ENCODE measurements around the gene TMC7.

The TMC7 gene

DNA sequence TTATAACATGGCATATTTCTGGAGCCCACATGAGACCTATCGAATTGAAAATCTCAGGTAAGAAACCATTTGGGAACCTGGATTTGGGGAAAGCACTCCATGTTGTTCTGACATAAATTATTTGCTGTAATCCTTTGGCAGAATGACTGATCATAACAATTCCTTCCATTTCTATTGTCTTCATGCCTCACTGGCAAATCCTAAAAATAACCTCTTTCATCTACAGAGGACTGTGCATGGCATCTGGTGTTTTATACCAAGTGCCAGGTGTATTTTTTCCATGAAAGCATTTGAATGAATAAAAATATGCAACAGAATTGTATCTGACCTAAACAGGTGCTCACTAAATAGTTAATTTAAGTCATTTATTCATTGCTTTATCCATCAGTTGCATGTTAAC is 50.0 kb downstream of the TMC7 start:
- DNase-seq: no peak

DNA sequence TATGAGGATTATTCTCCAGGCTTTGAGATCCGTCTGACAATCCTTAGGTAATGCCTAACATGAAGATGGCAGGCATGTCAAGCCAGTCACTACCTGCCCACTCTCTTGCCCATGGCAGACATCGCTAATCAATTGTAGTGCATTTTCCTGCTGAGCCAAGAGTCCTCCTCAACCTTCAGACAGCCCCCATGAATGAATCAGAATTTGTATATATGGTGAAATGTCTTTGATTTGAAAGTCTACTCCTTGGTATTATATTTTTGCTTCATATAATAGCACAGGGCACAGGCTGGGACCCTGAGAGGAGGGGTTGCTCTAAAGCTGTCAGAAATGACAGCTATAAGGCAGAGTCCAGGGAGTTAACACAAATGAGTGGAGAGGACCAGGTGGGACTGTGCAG is 56.7 kb downstream of the TMC7 start:
- DNase-seq: no peak

DNA sequence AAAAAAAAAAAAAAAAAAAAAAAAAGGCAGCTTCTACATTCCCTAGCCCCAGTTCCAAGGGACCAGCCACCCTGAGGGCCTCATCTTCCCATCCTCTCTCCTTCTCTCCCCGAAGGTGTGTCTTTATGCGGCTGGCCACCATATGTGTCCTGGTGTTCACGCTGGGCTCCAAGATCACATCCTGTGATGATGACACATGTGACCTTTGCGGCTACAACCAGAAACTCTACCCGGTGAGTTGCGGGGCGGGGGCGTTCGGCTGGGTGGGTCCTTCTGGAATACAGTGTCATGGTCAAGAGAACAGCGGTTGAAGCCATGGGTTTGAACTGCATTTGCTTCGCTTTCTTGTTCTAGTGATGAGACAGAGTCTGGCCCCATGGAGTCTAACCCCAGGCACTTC is 61.0 kb downstream of the TMC7 start:
- DNase-seq: no peak

DNA sequence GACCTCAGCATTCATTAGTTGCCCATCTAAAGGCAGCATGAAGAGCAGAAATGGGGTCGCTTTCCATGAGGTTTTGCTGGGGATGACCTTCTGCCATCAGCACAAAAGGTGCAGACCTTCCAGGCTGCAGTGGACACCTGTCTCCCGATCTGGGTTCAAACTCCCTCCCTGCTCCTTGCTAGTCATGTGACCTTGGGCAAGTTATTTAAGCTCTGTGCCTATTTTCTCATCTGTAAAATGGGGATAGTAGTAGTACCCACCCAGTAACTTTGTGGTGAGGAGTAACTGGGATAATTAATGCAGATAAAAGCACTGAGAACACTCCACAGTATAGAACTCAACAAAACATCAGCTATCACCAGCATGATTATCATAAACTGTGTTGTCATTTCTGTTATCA is 62.3 kb downstream of the TMC7 start:
- no peak for DNase-seq

DNA sequence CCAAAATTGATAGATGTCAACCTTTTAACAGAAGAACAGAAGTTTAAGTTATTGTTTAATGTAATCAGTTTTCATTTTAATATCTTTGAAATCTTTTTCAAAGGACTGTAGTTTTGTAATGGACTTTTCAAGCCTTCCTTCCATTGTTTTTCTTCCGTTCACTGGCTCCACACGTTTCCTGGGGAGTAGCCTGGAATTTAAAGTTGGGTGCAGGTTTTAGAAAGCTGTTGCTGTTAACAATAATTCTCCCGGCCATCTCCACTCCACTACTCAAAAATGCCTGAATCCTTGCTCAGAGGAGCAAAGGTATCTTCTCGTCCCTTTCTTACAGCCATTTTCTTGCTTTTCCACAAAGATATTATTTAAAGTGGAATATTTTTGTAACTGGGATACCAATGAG is 79.0 kb downstream of the TMC7 start:
- no peak for DNase-seq

DNA sequence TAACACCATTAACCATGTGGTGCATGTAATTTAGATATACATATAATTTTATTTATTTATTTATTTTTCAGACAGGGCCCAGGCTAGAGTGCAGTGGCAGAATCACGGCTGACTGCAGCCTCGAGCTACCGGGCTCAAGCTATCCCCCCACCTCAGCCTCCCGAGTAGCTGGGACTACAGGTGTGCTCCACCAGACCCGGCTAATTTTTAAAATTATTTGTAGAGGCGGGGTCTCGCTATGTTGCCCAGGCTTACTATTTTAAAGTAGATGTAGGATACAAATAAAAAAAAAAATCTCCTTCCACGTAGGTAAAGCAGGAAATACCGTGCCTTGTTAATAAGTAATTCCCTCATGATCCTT is 83.2 kb downstream of the TMC7 start:
- no peak for DNase-seq

DNA sequence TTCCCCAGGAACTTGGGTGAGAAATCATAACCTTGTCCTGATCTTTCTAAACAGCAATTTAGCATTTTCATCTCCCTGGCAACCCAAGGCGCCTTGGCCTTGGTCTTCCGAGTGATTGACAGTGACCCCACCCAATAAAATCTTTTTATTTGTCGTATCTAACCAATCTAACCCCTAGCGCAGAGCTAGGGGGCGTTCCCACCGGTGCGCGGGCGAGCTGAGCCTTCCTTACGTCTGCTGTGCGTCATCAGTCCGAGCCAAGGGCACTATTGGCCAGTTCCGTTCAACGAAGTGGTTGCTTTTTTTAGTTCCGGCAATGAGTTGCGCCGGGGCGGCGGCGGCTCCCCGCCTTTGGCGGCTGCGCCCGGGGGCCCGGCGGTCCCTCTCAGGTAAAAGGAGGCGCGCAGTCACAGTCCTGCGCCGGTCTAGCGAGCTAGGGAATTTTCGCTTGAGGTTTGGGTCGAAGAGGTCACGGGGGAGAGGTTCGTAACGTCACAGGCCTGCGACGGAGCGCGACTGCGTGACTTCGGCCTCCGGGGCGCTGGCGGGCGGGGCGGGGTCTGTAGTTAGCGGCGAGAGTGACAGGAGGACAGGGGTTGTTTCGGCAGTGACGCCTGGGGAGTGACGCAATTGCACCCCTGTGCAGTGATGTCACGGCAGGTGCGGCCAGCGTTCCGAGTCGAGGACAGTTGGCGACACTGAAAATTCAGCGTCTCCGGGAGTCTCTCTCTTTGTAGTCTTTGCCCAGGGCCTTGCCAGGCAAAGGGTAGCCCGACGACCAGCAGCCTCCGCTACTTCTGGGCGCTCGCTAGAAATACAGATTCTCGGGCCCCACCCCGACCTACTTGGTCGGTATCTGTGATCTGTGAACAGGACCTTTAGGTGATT is 83.9 kb downstream of the TMC7 start, which contains the start of gene COQ7:
Gene COQ7 (plus strand): TSS at position 266 of the 888 bp plus-strand sequence. CDS start 51 bp downstream, at position 317.
- DNase-seq: peak; percentile 99

DNA sequence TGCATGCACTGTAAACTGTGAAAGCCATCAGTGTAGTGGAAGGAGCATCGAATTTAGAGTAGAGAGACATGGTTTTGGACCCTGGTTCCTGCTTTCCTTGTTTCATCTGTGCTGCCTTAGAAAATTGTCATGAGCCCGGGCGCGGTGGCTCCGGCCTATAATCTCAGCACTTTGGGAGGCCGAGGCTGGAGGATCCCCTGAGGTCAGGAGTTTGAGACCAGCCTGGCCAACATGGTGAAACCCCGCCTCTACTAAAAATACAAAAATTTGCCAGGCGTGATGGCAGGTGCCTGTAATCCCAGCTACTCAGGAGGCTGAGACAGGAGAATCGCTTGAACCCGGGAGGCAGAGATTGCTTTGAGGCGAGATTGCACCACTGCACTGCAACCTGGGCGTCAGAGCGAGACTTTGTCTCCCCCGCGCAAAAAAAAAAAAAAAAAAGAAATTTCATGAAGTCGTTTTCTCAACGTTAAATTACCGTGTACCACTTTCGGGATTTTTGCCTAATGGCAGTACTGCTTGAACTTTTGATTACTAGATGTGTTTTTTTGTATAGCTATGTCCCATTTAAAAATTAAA is 84.6 kb downstream of the TMC7 start:
- DNase-seq: no peak

DNA sequence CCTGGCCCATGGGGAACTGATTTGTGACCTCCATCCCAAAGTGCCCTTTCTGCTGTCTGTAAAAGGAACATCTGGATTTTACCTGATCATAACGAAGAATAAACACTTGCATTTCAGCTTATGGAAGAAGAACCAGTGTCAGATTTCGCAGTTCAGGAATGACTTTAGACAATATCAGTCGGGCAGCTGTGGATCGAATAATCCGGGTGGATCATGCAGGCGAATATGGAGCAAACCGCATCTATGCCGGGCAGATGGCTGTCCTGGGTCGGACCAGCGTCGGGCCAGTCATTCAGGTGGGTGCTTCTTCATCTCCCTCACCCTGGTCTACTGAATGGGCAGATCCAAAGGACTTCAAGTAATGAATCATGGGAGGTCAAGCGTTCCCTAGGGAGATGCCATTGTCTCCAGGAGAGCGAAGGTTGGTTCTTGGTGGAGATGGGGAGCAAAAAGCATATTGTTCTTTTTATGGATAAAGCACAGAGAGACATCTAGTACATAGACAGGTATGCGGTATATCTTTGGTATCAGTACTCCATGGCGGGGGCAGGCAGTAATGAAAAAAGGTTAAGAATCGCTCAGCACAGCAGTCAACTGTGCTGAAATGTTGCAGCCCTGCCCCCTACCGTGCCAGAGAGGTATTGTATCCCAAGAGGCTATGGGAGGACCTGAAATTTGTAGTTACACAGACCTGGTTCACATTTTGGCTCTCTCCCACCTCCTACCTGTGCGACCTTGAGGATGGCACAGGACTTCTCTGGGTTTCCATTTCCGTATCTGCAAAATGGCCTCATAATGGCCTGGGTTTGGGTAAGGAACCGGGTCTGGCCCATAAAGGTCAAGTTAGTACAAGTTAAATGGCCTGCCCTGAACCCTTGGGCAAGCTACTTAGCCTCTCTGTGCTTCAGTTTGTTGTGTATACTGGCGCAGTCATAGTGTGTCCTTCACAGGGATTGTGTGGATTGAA is 88.4 kb downstream of the TMC7 start:
- peak; percentile 74 for DNase-seq

DNA sequence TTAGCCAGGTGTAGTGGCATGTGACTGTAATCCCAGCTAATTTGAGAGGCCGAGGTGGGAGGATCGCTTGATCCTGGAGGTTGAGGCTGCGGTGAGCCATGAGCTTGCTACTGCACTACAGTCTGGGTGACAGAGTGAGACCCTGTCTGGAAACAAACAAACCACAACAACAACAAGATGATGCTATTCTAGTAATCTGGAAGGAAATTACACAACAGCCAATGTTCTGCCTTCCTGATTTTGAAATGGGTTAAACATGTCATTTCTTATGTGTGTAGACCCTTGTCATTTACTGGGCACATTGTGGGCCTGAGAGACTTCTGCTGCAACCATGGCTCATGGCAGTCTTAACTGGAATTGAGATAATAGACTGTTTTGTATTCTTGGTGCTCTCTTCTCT is 89.6 kb downstream of the TMC7 start:
- DNase-seq: no peak

DNA sequence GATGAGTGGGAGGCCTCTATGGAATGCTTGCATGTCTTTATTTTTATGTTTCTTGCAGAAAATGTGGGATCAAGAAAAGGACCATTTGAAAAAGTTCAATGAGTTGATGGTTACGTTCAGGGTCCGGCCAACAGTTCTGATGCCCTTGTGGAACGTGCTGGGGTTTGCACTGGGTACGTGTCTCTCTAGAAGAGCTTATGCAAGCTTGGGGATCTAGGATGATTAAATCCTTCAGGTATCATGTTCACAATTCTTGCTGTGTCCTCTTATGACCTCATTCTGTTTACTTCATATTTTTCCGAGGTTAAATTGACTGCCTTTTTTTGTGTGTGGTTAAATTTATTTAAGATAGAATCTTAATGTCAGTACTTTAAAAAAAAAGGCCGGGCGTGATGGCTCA is 90.1 kb downstream of the TMC7 start:
- no peak for DNase-seq

DNA sequence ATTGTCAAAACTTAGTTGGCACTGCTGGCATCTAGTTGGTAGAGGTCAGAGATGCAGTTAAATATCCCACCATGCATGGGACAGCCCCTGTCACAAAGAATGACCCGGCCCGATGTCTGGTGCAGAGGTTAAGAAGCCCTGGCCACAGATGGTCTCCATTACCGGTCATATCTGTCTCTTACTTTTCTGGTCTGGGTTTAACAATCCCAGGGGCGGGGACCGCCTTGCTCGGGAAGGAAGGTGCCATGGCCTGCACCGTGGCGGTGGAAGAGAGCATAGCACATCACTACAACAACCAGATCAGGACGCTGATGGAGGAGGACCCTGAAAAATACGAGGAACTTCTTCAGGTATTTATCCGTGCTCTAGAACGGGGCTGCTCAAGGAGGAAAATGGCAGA is 91.8 kb downstream of the TMC7 start:
- DNase-seq: no peak

DNA sequence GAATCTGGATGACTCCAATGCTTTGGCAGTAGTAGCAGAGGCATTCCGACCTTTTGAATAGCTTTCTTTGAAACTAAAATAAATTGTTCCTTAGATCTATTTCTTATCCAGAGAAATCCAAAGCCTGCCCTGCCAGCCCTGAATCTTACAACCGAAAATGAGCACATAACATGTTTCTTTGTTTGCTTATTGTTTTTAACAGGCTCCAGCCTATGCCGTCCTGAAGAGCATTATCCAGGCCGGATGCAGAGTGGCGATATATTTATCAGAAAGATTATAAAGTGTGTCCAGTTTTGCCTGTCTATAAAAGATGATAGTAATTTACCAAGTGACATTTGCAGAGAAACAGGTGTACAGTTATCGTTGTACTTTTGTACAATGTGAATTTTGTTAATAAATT is 94.1 kb downstream of the TMC7 start:
- DNase-seq: no peak

DNA sequence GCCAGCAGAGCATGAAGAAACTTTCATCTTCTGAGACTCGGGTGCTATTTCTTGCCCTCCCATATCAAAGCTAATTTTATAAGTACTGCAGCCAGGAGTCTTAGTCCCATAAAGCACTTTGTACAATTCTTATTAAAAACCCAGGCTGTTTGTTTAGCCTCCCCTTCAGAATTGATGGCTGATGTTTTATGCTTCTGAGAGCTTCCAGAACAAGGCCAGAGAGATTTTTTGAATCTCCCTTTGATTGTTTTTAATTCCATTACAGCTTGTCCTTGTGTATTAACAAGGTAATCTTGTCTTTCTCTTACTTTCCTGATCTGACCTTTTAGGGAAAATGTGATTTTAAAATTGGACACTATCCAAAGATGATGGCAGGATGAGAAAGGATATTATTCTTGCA is 99.9 kb downstream of the TMC7 start:
- no peak for DNase-seq

DNA sequence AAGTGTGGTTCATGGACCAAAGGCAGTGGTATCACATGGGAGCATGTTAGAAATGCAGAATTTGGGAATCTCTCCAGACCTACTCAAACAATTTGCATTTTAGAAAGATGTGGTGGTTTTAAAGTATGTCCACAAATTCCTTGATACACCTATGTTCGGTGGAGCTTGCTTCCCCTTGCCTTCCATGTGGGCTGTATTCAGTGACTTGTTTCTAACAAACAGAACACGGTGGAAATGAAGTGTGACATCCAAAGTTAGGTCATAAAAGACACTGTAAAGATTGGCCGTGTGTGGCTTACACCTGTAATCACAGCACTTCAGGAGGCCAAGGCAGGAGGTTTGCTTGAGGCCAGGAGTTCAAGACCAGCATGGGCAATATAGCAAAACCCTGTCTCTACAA is 100.4 kb downstream of the TMC7 start:
- no peak for DNase-seq

DNA sequence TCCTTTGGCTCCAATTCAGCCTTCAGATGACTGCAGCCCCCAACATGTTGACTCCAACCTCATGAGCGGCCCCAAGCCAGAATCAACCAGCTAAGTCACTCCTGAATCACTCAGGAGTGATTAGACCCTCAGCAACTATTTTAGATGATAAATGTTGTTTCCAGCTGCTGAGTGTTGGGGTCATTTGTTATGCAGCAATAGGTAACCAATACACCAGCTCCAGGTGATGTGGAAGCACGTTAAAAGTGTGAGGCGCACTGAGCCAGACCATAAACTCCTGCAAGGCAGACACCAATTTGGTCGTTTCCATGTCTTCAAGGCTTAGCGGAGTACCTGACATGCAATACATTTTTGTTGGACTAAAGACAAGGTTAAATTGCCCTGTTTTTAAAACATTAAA is 101.1 kb downstream of the TMC7 start:
- DNase-seq: no peak

DNA sequence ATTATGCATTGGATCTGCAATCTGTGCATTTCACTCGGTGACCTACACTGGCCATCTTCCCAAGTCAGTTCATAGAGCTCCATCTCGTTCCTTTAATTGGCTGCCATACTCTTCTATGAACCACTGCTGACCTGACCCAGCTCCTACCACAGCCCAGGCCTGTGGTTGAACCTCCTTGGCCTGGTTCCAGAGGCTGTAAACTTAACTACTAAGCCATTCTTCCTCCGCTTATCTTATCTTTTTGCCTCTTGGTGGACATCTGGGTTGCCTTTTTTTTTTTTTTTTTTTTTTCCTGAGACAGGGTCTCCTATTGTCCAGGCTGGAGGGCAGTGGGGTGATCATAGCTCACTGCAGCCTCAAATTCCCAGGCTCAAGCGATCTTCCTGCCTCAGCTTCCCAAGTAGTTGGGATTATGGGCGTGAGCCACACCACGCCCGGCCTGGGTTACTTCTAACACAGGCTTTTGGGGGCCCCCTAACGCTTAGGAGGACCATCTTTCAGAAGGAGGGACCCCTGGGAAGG is 102.0 kb downstream of the TMC7 start:
- DNase-seq: no peak

DNA sequence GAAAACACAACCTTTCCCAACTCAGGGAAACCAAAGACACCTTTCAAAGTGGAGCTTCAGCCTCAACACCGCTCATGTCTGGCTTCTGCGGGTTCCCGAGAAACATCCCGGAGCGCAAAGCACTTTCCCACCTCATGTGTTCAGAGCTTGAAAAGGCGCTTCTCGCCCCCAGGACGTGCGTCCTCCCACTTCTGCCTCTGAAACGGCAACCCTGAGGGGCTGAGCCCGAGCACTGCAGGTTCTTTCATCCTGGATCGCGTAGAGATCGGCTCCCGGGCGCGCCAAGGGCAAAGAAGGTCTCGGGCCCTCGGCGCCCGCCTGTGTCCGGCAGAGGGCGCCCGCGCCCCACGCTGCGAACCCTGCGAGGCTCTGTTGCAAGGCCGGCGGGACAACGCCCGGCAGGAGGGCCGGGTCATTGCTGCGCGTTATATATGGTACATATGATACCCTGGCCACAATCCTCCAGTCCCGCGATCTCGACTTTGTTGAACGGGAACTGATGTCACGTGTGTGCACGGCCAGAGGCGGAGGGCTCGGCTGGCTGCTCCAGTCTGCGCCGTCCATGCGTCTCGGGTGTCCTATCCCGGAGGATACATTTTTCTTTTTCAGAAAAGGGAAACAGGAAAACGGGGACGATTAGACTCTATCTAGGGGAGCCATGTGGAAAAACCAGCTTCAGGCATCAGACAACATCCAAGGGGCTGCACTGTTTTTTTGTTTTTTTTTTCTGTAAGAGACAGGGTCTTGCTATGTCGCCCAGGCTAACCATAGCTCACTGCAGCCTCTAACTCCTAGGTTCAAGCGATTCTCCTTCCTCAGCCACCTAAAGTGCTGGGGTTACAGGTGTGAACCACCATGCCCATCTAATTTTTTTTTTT is 102.8 kb downstream of the TMC7 start:
- peak; percentile 95 for DNase-seq

DNA sequence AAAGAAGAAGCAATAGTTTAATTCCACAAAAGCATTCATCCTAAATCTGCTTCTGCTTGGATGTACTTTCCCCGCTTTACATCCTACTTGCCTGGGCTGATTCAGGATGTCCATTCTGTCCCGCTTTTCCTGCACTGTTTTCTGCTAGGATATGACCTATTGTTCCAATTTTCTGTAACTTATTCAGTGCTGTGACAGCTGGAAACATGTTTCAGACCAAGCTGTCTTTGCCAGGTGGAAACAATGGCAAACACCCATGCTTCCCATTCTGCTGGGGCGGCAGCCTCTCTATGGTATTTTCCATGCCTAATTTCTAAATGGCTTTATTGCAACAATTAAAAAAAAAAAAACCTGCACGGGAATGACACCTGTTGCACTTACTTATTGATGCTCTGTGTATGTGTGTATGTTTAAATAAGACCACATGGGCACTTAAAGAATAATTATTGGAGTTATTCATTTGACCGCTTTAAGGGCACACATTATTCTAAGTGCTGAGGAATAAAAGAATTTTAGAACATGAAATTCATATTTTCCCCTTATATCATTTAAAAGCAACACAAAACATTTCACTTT is 104.7 kb downstream of the TMC7 start:
- DNase-seq: no peak

DNA sequence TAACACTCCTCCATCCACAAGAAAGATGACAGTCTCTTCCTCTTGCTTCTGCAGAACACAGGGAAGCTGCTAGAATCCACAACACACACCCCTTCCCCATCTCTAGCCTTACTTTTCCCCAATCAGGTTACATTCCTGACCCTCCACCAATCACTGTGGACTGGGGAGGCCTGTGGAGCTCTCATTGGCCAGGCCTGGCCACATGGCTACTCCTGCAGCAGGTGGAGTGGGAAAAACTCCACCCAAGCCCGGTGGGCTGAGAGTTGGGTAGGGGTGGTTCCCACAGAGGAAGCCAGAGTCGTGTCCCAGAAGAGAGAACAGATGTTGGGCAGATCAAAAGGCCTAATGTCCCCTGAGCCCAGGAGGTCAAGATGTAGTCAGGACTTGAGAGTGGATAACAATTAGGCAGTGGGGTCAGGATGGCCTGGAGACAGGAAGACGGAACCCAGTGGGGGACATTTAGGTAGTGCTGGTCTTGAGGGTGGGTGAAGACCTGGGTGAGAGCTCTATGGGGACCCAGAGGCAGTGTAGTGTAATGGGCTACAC is 105.7 kb downstream of the TMC7 start:
- no peak for DNase-seq

DNA sequence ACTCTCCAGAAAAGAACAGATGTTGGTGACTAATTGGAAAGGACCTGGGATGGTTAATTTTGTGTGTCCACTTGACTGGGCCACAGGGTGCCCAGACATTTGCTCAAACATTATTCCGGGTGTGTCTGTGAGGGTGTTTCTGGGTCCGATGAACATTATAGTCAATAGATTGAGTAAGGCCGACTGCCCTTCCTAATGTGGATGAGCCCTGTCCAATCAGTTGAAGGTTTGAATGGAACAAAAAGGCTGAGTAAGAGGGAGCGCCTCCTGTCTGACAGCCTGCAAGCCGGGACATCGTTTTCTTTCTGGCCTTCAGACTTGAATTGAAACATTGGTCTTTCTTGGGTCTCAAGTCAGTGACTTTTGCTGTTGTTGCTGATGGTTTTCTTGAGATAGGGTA is 107.2 kb downstream of the TMC7 start:
- DNase-seq: no peak

Measured in activated CD8-positive, alpha-beta memory T cell treated with anti-CD3 and anti-CD28 coated beads for 24 hours (primary cell).